HEK293 (cell line): ENCODE results near the gene DEPDC5.

Experiments used
- CTCF ChIA-PET: fragments of 350-600 bp; formaldehyde crosslinking; extraction: SDS; loops from one replicate; lab custom pipeline; 2021; ENCODE audit warnings: antibody characterized with exemption; lab: Yijun Ruan, JAX
- POLR2A ChIA-PET: fragments of 300-600 bp; formaldehyde crosslinking; extraction: SDS; loops from one replicate; lab custom pipeline; 2020; ENCODE audit warnings: antibody characterized with exemption, inconsistent platforms; lab: Yijun Ruan, JAX
- H3K27ac ChIP-seq: fragments of 200-500 bp; sonication (Bioruptor generic); 2 replicates; pipeline ENCODE4 v1.5.1; 2014; ENCODE audit warnings: low read depth, low read length, control low read depth, inconsistent platforms; ENCODE audit errors: extremely low read depth
- H3K36me3 ChIP-seq, 2 experiments: fragments of 200-500 bp in 1 of 2; sonication (Bioruptor generic) in 1 of 2; 1 replicate in 1 of 2; 2 replicates in 1 of 2; pipeline ENCODE4 v1.5.1; 2014 to 2017; ENCODE audit warnings: inconsistent platforms in 2 of 2, low read length in 2 of 2; ENCODE audit not compliant: control insufficient read depth in 2 of 2, insufficient read depth in 1 of 2
- H3K4me1 ChIP-seq: fragments of 200-500 bp; sonication (Bioruptor generic); 2 replicates; pipeline ENCODE4 v1.5.1; 2014; ENCODE audit warnings: mild to moderate bottlenecking, low read length, inconsistent platforms; ENCODE audit not compliant: control insufficient read depth, insufficient read depth
- H3K4me3 ChIP-seq: 2 replicates; pipeline ENCODE4 v1.5.1; 2011; ENCODE audit warnings: low read depth, mild to moderate bottlenecking, control low read depth, low read length, moderate library complexity
- H3K9me3 ChIP-seq: fragments of 200-500 bp; sonication (Bioruptor generic); 2 replicates; pipeline ENCODE4 v1.5.1; 2014; ENCODE audit warnings: low read depth, low read length, inconsistent platforms; ENCODE audit not compliant: control insufficient read depth, insufficient read depth
- BCL11B ChIP-seq: fragments of 450-650 bp; formaldehyde crosslinking; IDR thresholded peaks from 2 replicates; pipeline ENCODE4 v1.5.1; 2016; ENCODE audit warnings: low read depth, missing biosample characterization, missing genetic modification characterization
- EGR2 ChIP-seq: fragments of 450-650 bp; formaldehyde crosslinking; IDR thresholded peaks from 2 replicates; pipeline ENCODE4 v1.5.1; 2016; ENCODE audit warnings: low read depth, missing biosample characterization, missing genetic modification characterization
- GLIS1 ChIP-seq: fragments of 450-650 bp; formaldehyde crosslinking; IDR thresholded peaks from 2 replicates; pipeline ENCODE4 v1.5.1; 2016; ENCODE audit warnings: missing biosample characterization, missing genetic modification characterization
- KLF1 ChIP-seq: fragments of 450-650 bp; formaldehyde crosslinking; IDR thresholded peaks from 2 replicates; pipeline ENCODE4 v1.5.1; 2016; ENCODE audit warnings: missing biosample characterization, missing genetic modification characterization
- KLF9 ChIP-seq: fragments of 450-650 bp; formaldehyde crosslinking; IDR thresholded peaks from 2 replicates; pipeline ENCODE4 v1.5.1; 2016; ENCODE audit warnings: missing biosample characterization, missing genetic modification characterization, low read depth
- MYNN ChIP-seq: fragments of 450-650 bp; formaldehyde crosslinking; IDR thresholded peaks from 2 replicates; pipeline ENCODE4 v1.5.1; 2016; ENCODE audit warnings: missing biosample characterization, missing genetic modification characterization, borderline replicate concordance
- PRDM1 ChIP-seq: fragments of 450-650 bp; formaldehyde crosslinking; IDR thresholded peaks from 2 replicates; pipeline ENCODE4; 2016; ENCODE audit warnings: missing biosample characterization, missing genetic modification characterization
- ZNF174 ChIP-seq: fragments of 450-650 bp; formaldehyde crosslinking; IDR thresholded peaks from 2 replicates; pipeline ENCODE4 v1.5.0; 2017; ENCODE audit warnings: missing biosample characterization, mild to moderate bottlenecking, missing genetic modification characterization
- ZNF518A ChIP-seq: fragments of 450-650 bp; formaldehyde crosslinking; conservative IDR thresholded peaks from 2 replicates; pipeline ENCODE4 v1.5.1; 2016; ENCODE audit warnings: low read depth, missing biosample characterization, missing genetic modification characterization
- ZNF544 ChIP-seq: fragments of 450-650 bp; formaldehyde crosslinking; IDR thresholded peaks from 2 replicates; pipeline ENCODE4 v1.5.0; 2017; ENCODE audit warnings: missing biosample characterization, missing genetic modification characterization
- ZNF555 ChIP-seq: fragments of 450-650 bp; formaldehyde crosslinking; conservative IDR thresholded peaks from 2 replicates; pipeline ENCODE4 v1.5.1; 2017; ENCODE audit warnings: missing biosample characterization, mild to moderate bottlenecking, missing genetic modification characterization, inconsistent platforms
- ZNF558 ChIP-seq: fragments of 450-650 bp; formaldehyde crosslinking; IDR thresholded peaks from 2 replicates; pipeline ENCODE4 v1.5.1; 2016; ENCODE audit warnings: missing biosample characterization, missing genetic modification characterization
- ZNF600 ChIP-seq: fragments of 450-650 bp; formaldehyde crosslinking; IDR thresholded peaks from 2 replicates; pipeline ENCODE4 v1.5.1; 2016; ENCODE audit warnings: missing biosample characterization, missing genetic modification characterization
- ZNF629 ChIP-seq: fragments of 450-650 bp; formaldehyde crosslinking; IDR thresholded peaks from 2 replicates; pipeline ENCODE4 v1.5.1; 2017; ENCODE audit warnings: missing biosample characterization, missing genetic modification characterization
- ZNF639 ChIP-seq: fragments of 450-650 bp; formaldehyde crosslinking; IDR thresholded peaks from 2 replicates; pipeline ENCODE4 v1.5.1; 2016; ENCODE audit warnings: missing biosample characterization, missing genetic modification characterization
- ZNF654 ChIP-seq: fragments of 450-650 bp; formaldehyde crosslinking; IDR thresholded peaks from 2 replicates; pipeline ENCODE4 v1.5.1; 2016; ENCODE audit warnings: low read depth, missing biosample characterization, missing genetic modification characterization
- ZNF670 ChIP-seq: fragments of 450-650 bp; formaldehyde crosslinking; IDR thresholded peaks from 2 replicates; pipeline ENCODE4 v1.5.1; 2016; ENCODE audit warnings: missing biosample characterization, missing genetic modification characterization, low read depth
- ZSCAN4 ChIP-seq: fragments of 450-650 bp; formaldehyde crosslinking; IDR thresholded peaks from 2 replicates; pipeline ENCODE4 v1.5.1; 2017; ENCODE audit warnings: missing biosample characterization, missing genetic modification characterization

The DEPDC5 gene

GRCh38 chr22:31920306-31920705 is 166.5 kb downstream of the DEPDC5 start:
- no peaks in the 10 kb centered on the region for H3K9me3 ChIP-seq
- no peaks in the 10 kb centered on the region for H3K4me1 ChIP-seq
- ChIA-PET CTCF (no interaction called here), POLR2A (no interaction called here)
- no peak overlapping the region for H3K27ac ChIP-seq
- H3K4me3 ChIP-seq: no peak overlapping the region
- TF ChIP-seq ZNF654: no peak
- no peak for TF ChIP-seq ZNF558 (tag by site-specific recombination)
- TF ChIP-seq GLIS1: no peak
- TF ChIP-seq ZNF518A (tag by site-specific recombination): no peak
- TF ChIP-seq KLF9 (tag by site-specific recombination): no peak
- no peaks in the 10 kb centered on the region for H3K36me3 ChIP-seq

- Histone ChIP-seq H3K4me3 (no peak overlapping the region), H3K36me3 (no peaks in the 10 kb centered on the region), H3K4me1 (no peaks in the 10 kb centered on the region), H3K9me3 (no peaks in the 10 kb centered on the region), H3K27ac (no peak overlapping the region)
- ChIA-PET CTCF (no interaction called here), POLR2A (no interaction called here)
- TF ChIP-seq ZNF555 (tag by site-specific recombination) (no peak), ZNF629 (tag by site-specific recombination) (no peak), ZNF654 (no peak), ZNF174 (tag by site-specific recombination) (no peak), MYNN (tag by site-specific recombination) (no peak)
Measured at GRCh38 chr22:31921106-31921505, 167.3 kb downstream of the DEPDC5 start.

- ChIA-PET CTCF (no interaction called here), POLR2A (no interaction called here)
- TF ChIP-seq EGR2 (peak; percentile 33; the same call in 1 of the 2 replicates), KLF1 (tag by site-specific recombination) (0 out of 2 replicates have a peak, but pooled peaks have one; percentile 8), ZNF544 (no peak), BCL11B (tag by site-specific recombination) (no peak), ZNF600 (tag by site-specific recombination) (no peak), ZNF670 (tag by site-specific recombination) (no peak), ZSCAN4 (tag by site-specific recombination) (no peak), PRDM1 (tag by site-specific recombination) (peak; percentile 74), ZNF654 (no peak), ZNF639 (tag by site-specific recombination) (no peak)
- Histone ChIP-seq H3K27ac (no peak overlapping the region), H3K9me3 (no peaks in the 10 kb centered on the region), H3K4me3 (no peak overlapping the region), H3K4me1 (no peaks in the 10 kb centered on the region), H3K36me3 (no peaks in the 10 kb centered on the region)
Measured at GRCh38 chr22:31922534-31922933, 168.7 kb downstream of the DEPDC5 start.
